OCI-LY3 (cell line): Measurements from ENCODE around the gene CSNK1A1.

Experiments used
- H2AFZ ChIP-seq: fragments of 200-600, 300-600 bp; shearing (Covaris generic); 2 replicates; pipeline ENCODE4 v1.6.0; 2014; ENCODE audit warnings: antibody characterized with exemption, low read depth, low read length
- H3K27ac ChIP-seq: fragments of 200-600, 300-600 bp; sonication (generic); 2 replicates; pipeline ENCODE4 v1.5.1; 2014; ENCODE audit warnings: mild to moderate bottlenecking, low read length, moderate library complexity, mixed read lengths
- H3K27me3 ChIP-seq: fragments of 200-600, 300-600 bp; sonication (generic); 2 replicates; pipeline ENCODE4 v1.6.1; 2014; ENCODE audit warnings: low read depth, low read length, mixed read lengths
- H3K36me3 ChIP-seq: fragments of 200-600, 300-600 bp; sonication (generic); replicated peaks from 2 replicates; pipeline ENCODE3; 2014; ENCODE audit warnings: low read depth, low read length, mixed read lengths
- H3K4me1 ChIP-seq: fragments of 300-600, 200-600 bp; sonication (generic); 2 replicates; pipeline ENCODE4 v1.6.1; 2014; ENCODE audit warnings: low read length, mixed read lengths
- H3K4me2 ChIP-seq: fragments of 200-600, 300-600 bp; sonication (generic); 2 replicates; pipeline ENCODE4 v1.6.1; 2014; ENCODE audit warnings: low read length, mixed read lengths
- H3K4me3 ChIP-seq: fragments of 300-600, 200-600 bp; sonication (generic); 2 replicates; pipeline ENCODE4 v1.5.1; 2014; ENCODE audit warnings: antibody characterized with exemption, mild to moderate bottlenecking, low read length, moderate library complexity
- H3K79me2 ChIP-seq: fragments of 300-600, 200-600 bp; shearing (Covaris generic); 2 replicates; pipeline ENCODE4 v1.6.1; 2014; ENCODE audit warnings: mild to moderate bottlenecking, low read length, mixed read lengths
- H3K9ac ChIP-seq: fragments of 300-600, 200-600 bp; shearing (Covaris generic); 2 replicates; pipeline ENCODE4 v1.6.0; 2014; ENCODE audit warnings: mild to moderate bottlenecking, low read length, moderate library complexity
- H3K9me3 ChIP-seq: fragments of 200-600, 300-600 bp; shearing (Covaris generic); 2 replicates; pipeline ENCODE4 v1.6.1; 2014; ENCODE audit warnings: low read length, mixed read lengths; ENCODE audit not compliant: insufficient read depth
- H4K20me1 ChIP-seq: fragments of 200-600, 300-600 bp; sonication (generic); 2 replicates; pipeline ENCODE4 v1.6.1; 2016; ENCODE audit warnings: low read length, mixed read lengths; ENCODE audit not compliant: insufficient read depth
- EZH2phosphoT487 ChIP-seq: fragments of 200-600 bp; shearing (Covaris generic); IDR thresholded peaks from 2 replicates; pipeline ENCODE4 v1.6.1; 2018; ENCODE audit warnings: antibody characterized with exemption, mixed run types, low read depth
- TF ChIP-seq, protein P1 (sequence below): fragments of 200-600, 300-600 bp; sonication (generic); IDR thresholded peaks from 2 replicates; pipeline ENCODE4 v1.5.1; 2014; ENCODE audit warnings: antibody characterized with exemption, low read length, low read depth

Gene CSNK1A1

DNA sequence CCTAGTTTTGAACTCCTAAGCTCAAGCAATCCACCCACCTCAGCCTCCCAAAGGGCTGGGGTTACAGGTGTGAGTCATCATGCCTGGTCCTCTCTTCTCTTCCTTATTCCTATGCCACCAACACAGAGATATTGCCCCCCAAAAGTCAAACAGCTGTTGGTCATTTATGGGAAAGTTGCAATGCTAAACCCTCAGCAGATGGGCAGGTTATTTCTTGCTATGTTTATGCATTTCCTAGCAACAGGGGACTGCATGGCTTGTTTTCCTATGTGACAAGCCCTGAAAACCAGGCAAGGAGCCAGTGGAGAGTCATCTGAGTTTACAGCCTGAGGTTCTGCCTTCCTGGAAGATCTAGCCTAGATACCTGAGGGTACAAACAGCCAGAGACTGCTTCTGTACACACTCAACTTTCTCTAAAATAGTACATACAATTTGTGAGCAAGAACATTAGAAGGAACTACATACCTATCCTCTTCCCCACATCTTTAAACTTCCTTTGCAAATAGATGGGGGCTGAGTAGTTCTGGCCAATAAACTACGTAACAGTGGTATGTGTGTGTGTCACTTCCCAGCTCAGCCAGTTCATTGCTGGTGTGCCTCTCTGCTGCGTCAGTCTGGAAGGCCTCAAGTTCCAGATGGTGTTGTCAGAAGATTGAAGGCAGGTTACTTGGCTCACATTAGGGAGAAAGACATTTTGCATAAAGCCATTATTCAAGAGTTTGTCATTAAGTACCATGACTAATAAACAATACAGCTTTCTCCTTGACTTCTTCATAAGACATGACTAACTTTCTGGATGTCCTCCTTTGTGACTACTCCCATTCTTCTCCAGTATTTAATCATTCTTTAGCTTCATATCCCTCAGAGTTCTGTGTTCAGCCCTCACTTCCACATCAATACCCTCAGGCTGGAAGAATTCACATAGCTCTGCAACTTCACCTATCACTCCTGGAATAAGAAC, 65.3 kb downstream of the CSNK1A1 start:
- H3K9ac ChIP-seq = no peak overlapping the region
- H2AFZ ChIP-seq = no peak overlapping the region
- no peaks in the 10 kb centered on the region for H3K79me2 ChIP-seq
- TF ChIP-seq, protein P1, sequence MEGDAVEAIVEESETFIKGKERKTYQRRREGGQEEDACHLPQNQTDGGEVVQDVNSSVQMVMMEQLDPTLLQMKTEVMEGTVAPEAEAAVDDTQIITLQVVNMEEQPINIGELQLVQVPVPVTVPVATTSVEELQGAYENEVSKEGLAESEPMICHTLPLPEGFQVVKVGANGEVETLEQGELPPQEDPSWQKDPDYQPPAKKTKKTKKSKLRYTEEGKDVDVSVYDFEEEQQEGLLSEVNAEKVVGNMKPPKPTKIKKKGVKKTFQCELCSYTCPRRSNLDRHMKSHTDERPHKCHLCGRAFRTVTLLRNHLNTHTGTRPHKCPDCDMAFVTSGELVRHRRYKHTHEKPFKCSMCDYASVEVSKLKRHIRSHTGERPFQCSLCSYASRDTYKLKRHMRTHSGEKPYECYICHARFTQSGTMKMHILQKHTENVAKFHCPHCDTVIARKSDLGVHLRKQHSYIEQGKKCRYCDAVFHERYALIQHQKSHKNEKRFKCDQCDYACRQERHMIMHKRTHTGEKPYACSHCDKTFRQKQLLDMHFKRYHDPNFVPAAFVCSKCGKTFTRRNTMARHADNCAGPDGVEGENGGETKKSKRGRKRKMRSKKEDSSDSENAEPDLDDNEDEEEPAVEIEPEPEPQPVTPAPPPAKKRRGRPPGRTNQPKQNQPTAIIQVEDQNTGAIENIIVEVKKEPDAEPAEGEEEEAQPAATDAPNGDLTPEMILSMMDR = no peak
- no peak for TF ChIP-seq EZH2phosphoT487
- H3K4me3 ChIP-seq = no peak overlapping the region
- no peaks in the 10 kb centered on the region for H3K27me3 ChIP-seq
- H3K9me3 ChIP-seq = no peaks in the 10 kb centered on the region
- H3K4me2 ChIP-seq = no peak overlapping the region
- no peaks in the 10 kb centered on the region for H3K36me3 ChIP-seq
- H4K20me1 ChIP-seq = no peaks in the 10 kb centered on the region
- no peak overlapping the region for H3K27ac ChIP-seq
- no peaks in the 10 kb centered on the region for H3K4me1 ChIP-seq

DNA sequence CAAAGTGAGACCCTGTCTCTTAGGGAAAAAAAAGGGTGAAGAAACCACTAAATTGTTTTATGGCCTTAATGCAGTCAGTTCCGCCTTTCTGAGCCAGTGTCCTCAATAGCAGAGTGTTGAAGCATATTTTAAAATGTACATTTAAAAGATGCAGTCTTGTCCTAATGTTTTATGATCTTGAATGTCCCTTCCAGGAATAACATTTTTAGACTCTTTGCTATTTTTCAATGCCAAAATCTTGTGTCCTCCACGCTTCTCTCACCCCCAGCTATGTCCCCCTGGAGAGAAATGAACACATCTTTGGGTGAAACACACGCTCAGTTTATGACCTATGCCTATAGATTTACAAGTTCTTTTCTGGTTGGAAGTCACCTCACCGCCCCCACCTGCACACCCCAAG, 69.8 kb downstream of the CSNK1A1 start:
- H3K4me2 ChIP-seq = no peak overlapping the region
- TF ChIP-seq EZH2phosphoT487 = no peak
- TF ChIP-seq, protein P1 = no peak
- no peaks in the 10 kb centered on the region for H3K9me3 ChIP-seq
- H3K79me2 ChIP-seq = no peaks in the 10 kb centered on the region
- H3K27me3 ChIP-seq = no peaks in the 10 kb centered on the region
- H2AFZ ChIP-seq = no peak overlapping the region
- no peaks in the 10 kb centered on the region for H4K20me1 ChIP-seq
- H3K27ac ChIP-seq = no peak overlapping the region
- H3K9ac ChIP-seq = no peak overlapping the region
- H3K36me3 ChIP-seq = no peaks in the 10 kb centered on the region
- no peaks in the 10 kb centered on the region for H3K4me1 ChIP-seq
- no peak overlapping the region for H3K4me3 ChIP-seq

DNA sequence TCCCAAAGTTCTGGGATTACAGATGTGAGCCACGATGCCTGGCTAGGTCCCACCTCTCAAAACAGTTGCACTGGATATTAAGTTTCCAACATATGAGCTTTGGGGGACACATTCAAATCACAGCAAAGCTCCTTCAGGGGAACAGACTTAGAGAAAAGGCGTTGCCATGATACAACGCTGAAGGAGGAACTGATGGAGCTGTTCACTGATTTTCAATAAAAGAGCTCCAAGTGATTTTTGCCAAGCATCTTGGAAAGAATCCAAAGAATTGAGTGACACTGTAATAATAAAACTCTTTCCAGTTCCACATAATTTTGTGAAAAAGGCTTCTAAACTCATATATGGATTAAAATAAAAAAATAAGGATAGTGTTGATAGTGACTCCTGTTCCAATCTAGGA, 72.5 kb downstream of the CSNK1A1 start:
- TF ChIP-seq, protein P1 = no peak
- no peak for TF ChIP-seq EZH2phosphoT487

DNA sequence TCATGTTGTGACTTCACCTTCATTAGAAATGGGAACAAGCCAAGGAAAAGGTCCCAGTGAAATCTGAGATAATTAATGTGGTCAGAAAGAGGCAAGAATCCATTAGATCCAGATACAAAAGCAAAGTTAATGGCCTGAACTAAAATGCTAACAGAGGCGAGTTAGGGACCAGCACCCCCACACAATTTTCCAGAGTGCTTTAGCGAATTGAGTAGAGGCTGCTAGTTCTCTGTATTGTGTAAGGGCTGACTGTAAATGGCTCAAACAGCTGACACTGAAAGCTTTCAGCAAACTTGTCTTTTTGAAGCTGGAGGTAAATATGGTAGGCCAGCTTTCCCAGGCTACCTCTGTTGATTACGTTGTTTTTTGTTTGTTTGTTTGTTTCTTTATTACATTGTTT, 75.5 kb downstream of the CSNK1A1 start:
- TF ChIP-seq, protein P1 = no peak
- no peak for TF ChIP-seq EZH2phosphoT487
- Histone ChIP-seq H3K79me2 (no peaks in the 10 kb centered on the region), H2AFZ (no peak overlapping the region), H3K27me3 (no peaks in the 10 kb centered on the region), H4K20me1 (no peaks in the 10 kb centered on the region), H3K4me2 (no peak overlapping the region), H3K36me3 (no peaks in the 10 kb centered on the region), H3K27ac (no peak overlapping the region), H3K4me1 (no peaks in the 10 kb centered on the region), H3K9me3 (no peaks in the 10 kb centered on the region), H3K4me3 (no peak overlapping the region), H3K9ac (no peak overlapping the region)

More for the DNA sequence above, 72.5 kb downstream of the CSNK1A1 start:
- H3K27me3 ChIP-seq = no peaks in the 10 kb centered on the region
- H3K9ac ChIP-seq = no peak overlapping the region
- no peak overlapping the region for H3K4me3 ChIP-seq
- no peaks in the 10 kb centered on the region for H4K20me1 ChIP-seq
- no peaks in the 10 kb centered on the region for H3K4me1 ChIP-seq
- H2AFZ ChIP-seq = no peak overlapping the region
- no peaks in the 10 kb centered on the region for H3K9me3 ChIP-seq
- H3K27ac ChIP-seq = no peak overlapping the region
- H3K36me3 ChIP-seq = no peaks in the 10 kb centered on the region
- no peak overlapping the region for H3K4me2 ChIP-seq
- H3K79me2 ChIP-seq = no peaks in the 10 kb centered on the region
